HG03066 (cell line): Measurements from ENCODE around the gene EFHC2.
"Not testable (repeated sequence)": the region's sequence is repeated elsewhere in the genome, so short reads cannot be mapped to it uniquely, and the experiment has no call there.

ENCODE experiments used
- ATAC-seq: cut with Tn5 transposase; IDR thresholded peaks from one replicate; pipeline ENCODE4 v1.9.1; 2021; ENCODE audit warnings: low read depth; ENCODE audit not compliant: unreplicated experiment

Gene EFHC2

GRCh38 chrX:44299177-44299576, 44.3 kb downstream of the EFHC2 start:
- ATAC-seq = no peak

- ATAC-seq = no peak
Observed at GRCh38 chrX:44291468-44292092, 51.9 kb downstream of the EFHC2 start.

GRCh38 chrX:44290718-44291117, 52.8 kb downstream of the EFHC2 start:
- no peak for ATAC-seq

GRCh38 chrX:44282753-44283152, 60.7 kb downstream of the EFHC2 start:
- no peak for ATAC-seq

GRCh38 chrX:44280116-44280515, 63.4 kb downstream of the EFHC2 start:
- no peak for ATAC-seq

GRCh38 chrX:44274096-44274495, 69.4 kb downstream of the EFHC2 start:
- no peak for ATAC-seq

- no peak for ATAC-seq
Observed at GRCh38 chrX:44267861-44268260, 75.6 kb downstream of the EFHC2 start.

- ATAC-seq = no peak
Observed at GRCh38 chrX:44267116-44267515, 76.4 kb downstream of the EFHC2 start.

GRCh38 chrX:44265559-44265958, 77.9 kb downstream of the EFHC2 start:
- ATAC-seq = no peak

- no peak for ATAC-seq
Observed at GRCh38 chrX:44264936-44265335, 78.5 kb downstream of the EFHC2 start.

GRCh38 chrX:44261286-44261685, 82.2 kb downstream of the EFHC2 start:
- ATAC-seq = no peak

- no peak for ATAC-seq
Observed at GRCh38 chrX:44260609-44261008, 82.9 kb downstream of the EFHC2 start.

GRCh38 chrX:44255742-44256141, 87.7 kb downstream of the EFHC2 start:
- ATAC-seq = not testable (repeated sequence)

GRCh38 chrX:44253575-44253942, 89.9 kb downstream of the EFHC2 start:
- no peak for ATAC-seq

GRCh38 chrX:44252688-44253574, 90.5 kb downstream of the EFHC2 start:
- ATAC-seq = peak; percentile 93

GRCh38 chrX:44247468-44247867, 96.0 kb downstream of the EFHC2 start:
- ATAC-seq = no peak

- no peak for ATAC-seq
Observed at GRCh38 chrX:44246826-44247225, 96.6 kb downstream of the EFHC2 start.

- ATAC-seq = no peak
Observed at GRCh38 chrX:44245733-44246132, 97.7 kb downstream of the EFHC2 start.

GRCh38 chrX:44244008-44244407, 99.5 kb downstream of the EFHC2 start:
- ATAC-seq = no peak

GRCh38 chrX:44241546-44241945, 101.9 kb downstream of the EFHC2 start:
- ATAC-seq = no peak

GRCh38 chrX:44240036-44240435, 103.4 kb downstream of the EFHC2 start:
- ATAC-seq = no peak

- ATAC-seq = no peak
Observed at GRCh38 chrX:44239036-44239435, 104.4 kb downstream of the EFHC2 start.
